OCI-LY7 (cell line): ENCODE results near the gene PDZD2. TPM values are rescaled to one million over a fixed set of nuclear protein-coding genes. Genes with fewer than 3 reads are reported as not detected.

Experiments
- BruUV-seq: library from RNA; stranded (reverse); fragments of 400-500 nt; replicated peaks from 2 replicates; lab custom pipeline; 2021; lab: Mats Ljungman, UMichigan
- CTCF ChIA-PET: fragments of 300-600 bp; sonication (Branson Sonifier 250); formaldehyde crosslinking; loops from one replicate; lab custom pipeline; 2022; ENCODE audit warnings: antibody characterized with exemption; ENCODE audit not compliant: unreplicated experiment; lab: Charles Lee
- POLR2A ChIA-PET: fragments of 300-600 bp; sonication (Branson Sonifier 250); formaldehyde crosslinking; loops from one replicate; lab custom pipeline; 2022; ENCODE audit warnings: antibody characterized with exemption; lab: Charles Lee
- DNase-seq: peaks from one replicate; pipeline ENCODE4 v3.0.0-alpha.2; 2015; ENCODE audit warnings: low spot score
- H2AFZ ChIP-seq: fragments of 200-600 bp; sonication (generic), shearing (Covaris generic); 2 replicates; pipeline ENCODE4 v1.6.1; 2014; ENCODE audit warnings: mild to moderate bottlenecking, antibody characterized with exemption, low read length, moderate library complexity
- H3K27ac ChIP-seq: fragments of 200-600 bp; sonication (generic); 2 replicates; pipeline ENCODE4 v1.5.1; 2014; ENCODE audit warnings: mixed run types, low read depth, mild to moderate bottlenecking, moderate library complexity, low read length, inconsistent platforms; ENCODE audit not compliant: poor library complexity, severe bottlenecking
- H3K36me3 ChIP-seq: fragments of 200-600 bp; sonication (generic); 2 replicates; pipeline ENCODE4 v1.6.1; 2014; ENCODE audit warnings: mild to moderate bottlenecking, antibody characterized with exemption, low read length, moderate library complexity, mixed read lengths; ENCODE audit not compliant: insufficient read depth
- H3K4me1 ChIP-seq: fragments of 200-600 bp; sonication (generic); 2 replicates; pipeline ENCODE4 v1.5.1; 2014; ENCODE audit warnings: mild to moderate bottlenecking, low read length; ENCODE audit not compliant: insufficient read depth, poor library complexity, severe bottlenecking
- H3K4me2 ChIP-seq: fragments of 200-600 bp; sonication (generic); 2 replicates; pipeline ENCODE4 v1.6.1; 2014; ENCODE audit warnings: mild to moderate bottlenecking, low read length
- H3K4me3 ChIP-seq: fragments of 200-600 bp; sonication (generic); 2 replicates; pipeline ENCODE4 v1.5.1; 2014; ENCODE audit warnings: mild to moderate bottlenecking, low read depth, low read length; ENCODE audit not compliant: poor library complexity, severe bottlenecking
- H3K79me2 ChIP-seq: fragments of 200-600 bp; sonication (generic); 2 replicates; pipeline ENCODE4 v1.6.1; 2016; ENCODE audit warnings: low read depth, mild to moderate bottlenecking, low read length, moderate library complexity, mixed read lengths; ENCODE audit not compliant: insufficient read depth
- H3K9me2 ChIP-seq: fragments of 200-600 bp; sonication (generic); 2 replicates; pipeline ENCODE4 v1.6.1; 2016; ENCODE audit warnings: mild to moderate bottlenecking, low read length, mixed read lengths; ENCODE audit not compliant: insufficient read depth
- H3K9me3 ChIP-seq: fragments of 200-600 bp; sonication (generic); 2 replicates; pipeline ENCODE4 v1.6.1; 2014; ENCODE audit warnings: mild to moderate bottlenecking, mixed run types, low read length, mixed read lengths
- H4K20me1 ChIP-seq: fragments of 200-600 bp; sonication (generic); 2 replicates; pipeline ENCODE4 v1.6.1; 2014; ENCODE audit warnings: mild to moderate bottlenecking, antibody characterized with exemption, low read length, moderate library complexity, mixed read lengths; ENCODE audit not compliant: insufficient read depth
- CTCF ChIP-seq: fragments of 200-600 bp; sonication (generic); conservative IDR thresholded peaks from 2 replicates; pipeline ENCODE4 v1.5.1; 2014; ENCODE audit warnings: mild to moderate bottlenecking, antibody characterized with exemption, low read length, moderate library complexity, mixed read lengths
- EZH2phosphoT487 ChIP-seq: fragments of 200-600 bp; sonication (generic); IDR thresholded peaks from 2 replicates; pipeline ENCODE4 v1.6.1; 2018; ENCODE audit warnings: low read depth, borderline replicate concordance, mild to moderate bottlenecking, mixed run types, antibody characterized with exemption, low read length, moderate library complexity, mixed read lengths
- intact Hi-C: fragments of 100-400 bp; cut with micrococcal nuclease; formaldehyde crosslinking; loops from one replicate; pipeline ENCODE4 v1.10.0; 2022; ENCODE audit not compliant: unreplicated experiment
- total RNA-seq, 2 experiments: library from RNA; depleted of rRNA in 1 of 2; stranded (reverse); fragments of >200 nt in 1 of 2; shearing (Covaris generic) in 1 of 2; gene quantifications; 2 replicates each; pipeline ENCODE4 v1.2.3, GENCODE V29; 2014 to 2022

The PDZD2 gene
- total RNA-seq, 2 experiments from 2014 or later = 8.6 to 10.6 TPM

- ChIA-PET CTCF (no interaction called here), POLR2A (interaction anchor here (0.6 kb wide), 1 partner anchor 117 kb away, joined by 4 read pairs; no protein-coding TSS in a partner anchor)
- intact Hi-C loops = no loop called here
- Histone ChIP-seq H3K4me3 (no peak overlapping the region), H3K9me3 (no peaks in the 10 kb centered on the region), H3K36me3 (no peaks in the 10 kb centered on the region), H3K4me1 (no peaks in the 10 kb centered on the region), H3K79me2 (no peaks in the 10 kb centered on the region), H3K9me2 (no peaks in the 10 kb centered on the region), H3K27ac (no peak overlapping the region), H3K4me2 (no peak overlapping the region), H2AFZ (no peak overlapping the region), H4K20me1 (no peaks in the 10 kb centered on the region)
- no peak for DNase-seq
- BruUV-seq = no TSS peak
- TF ChIP-seq CTCF = no peak
- TF ChIP-seq EZH2phosphoT487 = no peak
These were observed 34.3 kb upstream of the PDZD2 start for GRCh38 chr5:31604644-31605043.

GRCh38 chr5:31605920-31606319 is 33.0 kb upstream of the PDZD2 start:
- ChIA-PET CTCF (interaction anchor here (0.6 kb wide), 1 partner anchor 1080 kb away, joined by 6 read pairs; no protein-coding TSS in a partner anchor), POLR2A (interaction anchor here (0.7 kb wide), 1 partner anchor 41 kb away, joined by 3 read pairs; no protein-coding TSS in a partner anchor)
- Histone ChIP-seq H3K9me2 (no peaks in the 10 kb centered on the region), H2AFZ (no peak overlapping the region), H3K27ac (no peak overlapping the region), H4K20me1 (no peaks in the 10 kb centered on the region), H3K9me3 (no peaks in the 10 kb centered on the region), H3K4me3 (no peak overlapping the region), H3K79me2 (no peaks in the 10 kb centered on the region), H3K36me3 (no peaks in the 10 kb centered on the region), H3K4me2 (no peak overlapping the region), H3K4me1 (no peaks in the 10 kb centered on the region)
- intact Hi-C loops = no loop called here
- no TSS peak for BruUV-seq
- no peak for DNase-seq
- TF ChIP-seq EZH2phosphoT487 = no peak
- no peak for TF ChIP-seq CTCF

- intact Hi-C loops = no loop called here
- ChIA-PET CTCF (no interaction called here), POLR2A (interaction anchor here (0.5 kb wide), 1 partner anchor 437 kb away, joined by 3 read pairs; no protein-coding TSS in a partner anchor)
- no peaks in the 10 kb centered on the region for H3K4me1 ChIP-seq
- H3K9me3 ChIP-seq = no peaks in the 10 kb centered on the region
- no peak overlapping the region for H2AFZ ChIP-seq
- no peaks in the 10 kb centered on the region for H3K79me2 ChIP-seq
- no peak for DNase-seq
- no peaks in the 10 kb centered on the region for H3K36me3 ChIP-seq
- no peaks in the 10 kb centered on the region for H3K9me2 ChIP-seq
- BruUV-seq = no TSS peak
- H3K27ac ChIP-seq = no peak overlapping the region
- H4K20me1 ChIP-seq = no peaks in the 10 kb centered on the region
- H3K4me3 ChIP-seq = no peak overlapping the region
- no peak overlapping the region for H3K4me2 ChIP-seq
- TF ChIP-seq CTCF (no peak), EZH2phosphoT487 (no peak)
These were observed 31.4 kb upstream of the PDZD2 start for GRCh38 chr5:31607546-31607945.
